Ovary (tissue), 9 donors: Measurements from ENCODE around the gene STIM2. TPM values are rescaled to one million over a fixed set of nuclear protein-coding genes. Genes with fewer than 3 reads are reported as not detected.

Experiments
- DNase-seq, 5 donors: peaks; one replicate each; pipeline ENCODE4 v3.0.0-alpha.2; 2019 to 2020
- H3K27ac ChIP-seq, 2 donors: fragments of 200-600 bp; one replicate each; pipeline versions ENCODE4 v1.5.1 to v1.8.0; 2019 to 2022
- H3K27me3 ChIP-seq: fragments of 200-600 bp; one replicate; pipeline ENCODE4 v1.8.0; 2022
- H3K36me3 ChIP-seq: fragments of 200-600 bp; sonication (generic); one replicate; pipeline ENCODE4 v1.5.1; 2019
- H3K4me1 ChIP-seq: one replicate; pipeline ENCODE4 v1.8.1; 2013; ENCODE audit warnings: mild to moderate bottlenecking, moderate library complexity; ENCODE audit not compliant: insufficient read depth
- H3K4me3 ChIP-seq: fragments of 200-600 bp; sonication (generic); one replicate; pipeline ENCODE4 v1.5.1; 2017
- H3K9me3 ChIP-seq, 2 donors: fragments of 200-600 bp in 1 of 2; sonication (generic) in 1 of 2; one replicate each; pipeline versions ENCODE4 v1.5.1 to v1.8.1; 2013 to 2019; ENCODE audit warnings: mild to moderate bottlenecking in 1 of 2, moderate library complexity in 1 of 2
- CTCF ChIP-seq, 3 donors: fragments of 450-650 bp in 2 of 3; fragments of 200-600 bp in 1 of 3; IDR thresholded peaks; one replicate each; pipeline versions ENCODE4 v1.5.1 to v1.8.0; 2016 to 2022; ENCODE audit warnings: antibody characterized with exemption in 3 of 3, mild to moderate bottlenecking in 1 of 3
- EP300 ChIP-seq: sonication (generic); formaldehyde crosslinking; IDR thresholded peaks from one replicate; pipeline ENCODE4 v1.6.1; 2017; ENCODE audit warnings: antibody characterized with exemption
- POLR2A ChIP-seq: fragments of 450-650 bp; IDR thresholded peaks from one replicate; pipeline ENCODE4 v1.6.1; 2017; ENCODE audit warnings: antibody characterized with exemption, mild to moderate bottlenecking, moderate library complexity
- WGBS, 3 donors: extraction: QIAGEN DNeasy Blood & Tissue Kit in 1 of 3; methylation state at CpG; one replicate each; pipeline versions ENCODE4 v1.1.5 to v1.1.7; 2013 to 2017; 5-methylcytosine and 5-hydroxymethylcytosine counted together
- intact Hi-C, 4 donors: fragments of 100-400 bp; cut with DNase I; formaldehyde crosslinking; loops; one replicate each; pipeline versions ENCODE4 v1.11.0 to v1.15.1; 2022 to 2023
- polyA plus RNA-seq, 2 donors: library from polyadenylated mRNA; stranded (reverse); fragments of 200-250 nt in 1 of 2; fragments of 350-450 nt in 1 of 2; fragmentation: Illumina TruSeq in 1 of 2; extraction: RNeasy Lipid Tissue Mini Kit (QIAGEN cat#74804) in 1 of 2; gene quantifications; one replicate each; pipeline ENCODE4 v1.2.3, GENCODE V29; 2013 to 2014
- total RNA-seq, 7 donors: library from RNA; depleted of rRNA in 2 of 7; stranded (reverse); fragments of >200 nt in 2 of 7; fragmentation: NEBNext Ultra II Directional in 3 of 7; extraction: Animal tissue kit (Norgen Biotek cat#: 25700) in 3 of 7; gene quantifications; one replicate each; pipeline versions ENCODE4 v1.1.0 to v1.2.4, GENCODE V29; 2016 to 2023
- donor health status: DM: no; HTN: no; CAD: no; lungs with moderate emphysema.
- donor health status: DM: no; HTN: no; CAD: no.
- donor health status: Bipolar disorder and iron deficiency.
- donor health status: DM: yes; HTN: yes; CAD: no.
- donor health status: DM: no; HTN: no; CAD: no.
- donor health status: DM: yes; HTN: yes; CAD: no.

STIM2 gene
- total and polyA plus RNA-seq, 9 donors, result 24.0 to 47.9 (median 38.8) TPM

GRCh38 chr4:26953770-26954423, 93.3 kb downstream of the STIM2 start:
- Histone ChIP-seq H3K27me3 (no peaks in the 10 kb centered on the region), H3K36me3 (no peaks in the 10 kb centered on the region), H3K4me1 (no peaks in the 10 kb centered on the region), H3K9me3 (no peaks in the 10 kb centered on the region), H3K4me3 (no peak overlapping the region), H3K27ac (no peak overlapping the region)
- intact Hi-C loops, result no loop called here
- TF ChIP-seq CTCF (IDR thresholded peaks at IDR 0.05) (no peak), POLR2A (no peak), EP300 (no peak)
- DNase-seq, result no peak
- 91 to 95% (median 94%) methylated on average over 3 of the region's 3 CpGs for WGBS, 3 donors

- no peaks in the 10 kb centered on the region for H3K9me3 ChIP-seq
- 1 to 39% (median 1%) methylated on average over 2 of the region's 2 CpGs for WGBS, 3 donors
- no peaks in the 10 kb centered on the region for H3K27me3 ChIP-seq
- peaks cover 2% of the 10 kb centered on the region for H3K4me1 ChIP-seq
- DNase-seq, result no peak
- H3K27ac ChIP-seq, result no peak overlapping the region
- no peak overlapping the region for H3K4me3 ChIP-seq
- no peak for TF ChIP-seq POLR2A
- TF ChIP-seq EP300, result no peak
- no peak for TF ChIP-seq CTCF (IDR thresholded peaks at IDR 0.05)
- intact Hi-C loops, result no loop called here
- no peaks in the 10 kb centered on the region for H3K36me3 ChIP-seq
Measured at GRCh38 chr4:26955241-26955640, 94.6 kb downstream of the STIM2 start.

GRCh38 chr4:26958925-26959653, 98.4 kb downstream of the STIM2 start:
- intact Hi-C loops, result no loop called here

GRCh38 chr4:26959654-26960047, 99.0 kb downstream of the STIM2 start:
- 22 to 51% (median 49%) methylated on average over 1 of the region's 1 CpG for whole genome bisulfite sequencing, 3 donors
- no peak for TF ChIP-seq EP300
- TF ChIP-seq CTCF (IDR thresholded peaks at IDR 0.05), result no peak
- no peak for TF ChIP-seq POLR2A

More at GRCh38 chr4:26958925-26959653, 98.4 kb downstream of the STIM2 start:
- no peak for DNase-seq
- Histone ChIP-seq H3K27me3 (no peaks in the 10 kb centered on the region), H3K4me1 (peaks cover 2% of the 10 kb centered on the region), H3K4me3 (no peak overlapping the region), H3K27ac (no peak overlapping the region), H3K36me3 (no peaks in the 10 kb centered on the region), H3K9me3 (no peaks in the 10 kb centered on the region)
- TF ChIP-seq CTCF (IDR thresholded peaks at IDR 0.05), result no peak
- no peak for TF ChIP-seq EP300
- no peak for TF ChIP-seq POLR2A
- 86 to 91% (median 89%) methylated on average over 4 of the region's 4 CpGs for WGBS, 3 donors

More at GRCh38 chr4:26959654-26960047, 99.0 kb downstream of the STIM2 start:
- Histone ChIP-seq H3K36me3 (no peaks in the 10 kb centered on the region), H3K4me3 (no peak overlapping the region), H3K27ac (no peak overlapping the region), H3K27me3 (no peaks in the 10 kb centered on the region), H3K9me3 (no peaks in the 10 kb centered on the region), H3K4me1 (peaks cover 2% of the 10 kb centered on the region)
- DNase-seq, result no peak
- intact Hi-C loops, result loop anchor here in 1 of 4 donors (5.0 kb wide), 1 partner anchor 1092 kb away; no protein-coding TSS in a partner anchor
